ENCODE data around the gene TEX54.

GRCh38 chr11:62844154-62844553 is 11.5 kb upstream of the TEX54 start:
- TF ChIP-seq POLR2A (IDR thresholded peaks at IDR 0.05; ENCODE audit: low read length), result no peak
- no peak for TF ChIP-seq GATA1 (IDR thresholded peaks at IDR 0.05; ENCODE audit: low read depth, low read length)

Measured in erythroblast (primary cell).